HCT116 (cell line): ENCODE measurements around the gene JCAD. TPM values are rescaled to one million over a fixed set of nuclear protein-coding genes. Genes with fewer than 3 reads are reported as not detected.

Experiments
- ATAC-seq: fragments of 200-7000 bp; cut with Tn5 transposase; 2 replicates; pipeline ENCODE4 v1.9.1; 2020; ENCODE audit warnings: mild to moderate bottlenecking, moderate library complexity
- BruUV-seq: library from RNA; stranded (reverse); fragments of 400-500 nt; replicated peaks from 2 replicates; lab custom pipeline; 2021; lab: Mats Ljungman, UMichigan
- CTCF ChIA-PET: fragments of 300-600 bp; sonication (Branson Sonifier 250); formaldehyde crosslinking; loops from one replicate; lab custom pipeline; 2021; ENCODE audit warnings: antibody characterized with exemption; lab: Charles Lee
- POLR2A ChIA-PET: fragments of 300-600, 350-600 bp; sonication (Branson Sonifier 250); formaldehyde crosslinking; loops from one replicate; lab custom pipeline; 2021; ENCODE audit warnings: antibody characterized with exemption; lab: Charles Lee
- RAD21 ChIA-PET, 2 experiments: fragments of 300-600 bp; sonication (Branson Sonifier 250); formaldehyde crosslinking; loops; one replicate each; lab custom pipeline; 2023; ENCODE audit warnings: low total read pairs in 2 of 2; ENCODE audit not compliant: uncharacterized antibody in 2 of 2, unreplicated experiment in 2 of 2, low non-redundant PET in 1 of 2; lab: Charles Lee
- DNase-seq: peaks from one replicate; pipeline ENCODE4 v3.0.0-alpha.2; 2010; ENCODE audit warnings: low read depth, low spot score
- H2AFZ ChIP-seq: fragments of 200-600 bp; shearing (Covaris generic), sonication (generic); 2 replicates; pipeline ENCODE4 v1.6.1; 2017; ENCODE audit warnings: low read depth, mixed run types, mixed read lengths, antibody characterized with exemption, low read length; ENCODE audit not compliant: poor library complexity, severe bottlenecking
- H3K27ac ChIP-seq: 2 replicates; pipeline ENCODE4 v1.5.1; 2012; ENCODE audit warnings: low read depth, low read length
- H3K27me3 ChIP-seq: fragments of 200-600 bp; sonication (generic); 2 replicates; pipeline ENCODE4 v1.6.1; 2016; ENCODE audit warnings: mixed run types, low read length, mixed read lengths; ENCODE audit not compliant: insufficient read depth
- H3K36me3 ChIP-seq, 2 experiments: fragments of 200-500 bp in 1 of 2; fragments of 200-600 bp in 1 of 2; sonication (Bioruptor generic) in 1 of 2; sonication (generic) in 1 of 2; 2 replicates each; pipeline versions ENCODE4 v1.5.1 to v1.6.1; 2014 to 2016; ENCODE audit warnings: low read length in 2 of 2, inconsistent platforms in 1 of 2, mixed read lengths in 1 of 2, mixed run types in 1 of 2; ENCODE audit not compliant: insufficient read depth in 2 of 2, control insufficient read depth in 1 of 2
- H3K4me1 ChIP-seq, 2 experiments: fragments of 200-600 bp in 1 of 2; sonication (generic) in 1 of 2; 2 replicates each; pipeline versions ENCODE4 v1.5.1 to v1.6.1; 2012 to 2017; ENCODE audit warnings: low read length in 2 of 2, inconsistent platforms in 1 of 2, mild to moderate bottlenecking in 1 of 2, mixed read lengths in 1 of 2, mixed run types in 1 of 2, moderate library complexity in 1 of 2; ENCODE audit not compliant: insufficient read depth in 2 of 2, control insufficient read depth in 1 of 2
- H3K4me2 ChIP-seq: fragments of 200-600 bp; sonication (generic); 2 replicates; pipeline ENCODE4 v1.6.1; 2017; ENCODE audit warnings: mixed run types, low read length, mixed read lengths
- H3K4me3 ChIP-seq, 2 experiments: fragments of 200-600 bp in 1 of 2; sonication (generic) in 1 of 2; replicated peaks in 1 of 2; 2 replicates each; pipeline ENCODE4 v1.5.1; 2011 to 2016; ENCODE audit warnings: low read length in 2 of 2, control low read depth in 1 of 2, low read depth in 1 of 2, mild to moderate bottlenecking in 1 of 2, mixed read lengths in 1 of 2, mixed run types in 1 of 2
- H3K79me2 ChIP-seq: fragments of 200-600 bp; sonication (generic); 2 replicates; pipeline ENCODE4 v1.6.1; 2017; ENCODE audit warnings: mild to moderate bottlenecking, mixed run types, low read length, moderate library complexity, mixed read lengths; ENCODE audit not compliant: insufficient read depth
- H3K9ac ChIP-seq: fragments of 200-600 bp; sonication (generic); 2 replicates; pipeline ENCODE4 v1.6.1; 2016; ENCODE audit warnings: low read length, mixed read lengths
- H3K9me2 ChIP-seq: fragments of 200-600 bp; sonication (generic), shearing (Covaris generic); 2 replicates; pipeline ENCODE4 v1.6.1; 2017; ENCODE audit warnings: mixed run types, mild to moderate bottlenecking, moderate library complexity; ENCODE audit not compliant: insufficient read depth
- H3K9me3 ChIP-seq, 2 experiments: fragments of 200-500 bp in 1 of 2; fragments of 200-600 bp in 1 of 2; sonication (Bioruptor generic) in 1 of 2; sonication (generic) in 1 of 2; 2 replicates each; pipeline ENCODE4 v1.6.1; 2014 to 2017; ENCODE audit warnings: low read length in 2 of 2, mixed read lengths in 2 of 2, inconsistent platforms in 1 of 2, low read depth in 1 of 2, mild to moderate bottlenecking in 1 of 2, mixed run types in 1 of 2, moderate library complexity in 1 of 2; ENCODE audit not compliant: control insufficient read depth in 1 of 2, insufficient read depth in 1 of 2
- H4K20me1 ChIP-seq: fragments of 200-600 bp; sonication (generic), shearing (Covaris generic); 2 replicates; pipeline ENCODE4 v1.6.1; 2017; ENCODE audit warnings: mixed run types, mild to moderate bottlenecking, moderate library complexity; ENCODE audit not compliant: insufficient read depth
- ELF1 ChIP-seq: IDR thresholded peaks from 2 replicates; pipeline ENCODE4 v1.6.1; 2012; ENCODE audit warnings: low read depth, borderline replicate concordance
- EZH2phosphoT487 ChIP-seq: fragments of 200-600 bp; IDR thresholded peaks from 2 replicates; pipeline ENCODE4 v1.6.1; 2018; ENCODE audit warnings: antibody characterized with exemption, borderline replicate concordance
- FOSL1 ChIP-seq: IDR thresholded peaks from 2 replicates; pipeline ENCODE4 v1.6.1; 2012; ENCODE audit warnings: low read depth
- SP1 ChIP-seq: IDR thresholded peaks from 2 replicates; pipeline ENCODE4 v1.6.1; 2012; ENCODE audit warnings: low read depth
- SRF ChIP-seq: IDR thresholded peaks from 2 replicates; pipeline ENCODE4 v1.6.1; 2012; ENCODE audit warnings: low read depth
- YY1 ChIP-seq: IDR thresholded peaks from 2 replicates; pipeline ENCODE4 v1.6.1; 2011; ENCODE audit warnings: low read length, low read depth, moderate library complexity, mild to moderate bottlenecking; ENCODE audit not compliant: insufficient replicate concordance; ENCODE audit errors: extremely low read depth
- ZFX ChIP-seq: fragments of 450-650 bp; IDR thresholded peaks from 2 replicates; pipeline ENCODE4 v1.6.1; 2017
- ZNF274 ChIP-seq: fragments of 200-500 bp; sonication (Bioruptor generic); IDR thresholded peaks from 2 replicates; pipeline ENCODE4 v1.6.1; 2014; ENCODE audit warnings: mild to moderate bottlenecking, low read depth, low read length, inconsistent platforms
- intact Hi-C: fragments of 100-400 bp; cut with micrococcal nuclease; formaldehyde crosslinking; loops from 2 replicates; pipeline ENCODE4 v1.10.0; 2022
- total RNA-seq: library from RNA; stranded (reverse); gene quantifications from one replicate; pipeline ENCODE4 v1.2.1, GENCODE V29; 2021; ENCODE audit not compliant: unreplicated experiment
- TF ChIP-seq, protein P1 (sequence below): IDR thresholded peaks from 2 replicates; pipeline ENCODE4 v1.6.1; 2011; ENCODE audit warnings: mild to moderate bottlenecking, low read length, moderate library complexity; ENCODE audit not compliant: insufficient replicate concordance; ENCODE audit errors: extremely low read depth

Gene JCAD
- total RNA-seq, 1 experiment from 2014 or later, result 17.5 TPM

DNA sequence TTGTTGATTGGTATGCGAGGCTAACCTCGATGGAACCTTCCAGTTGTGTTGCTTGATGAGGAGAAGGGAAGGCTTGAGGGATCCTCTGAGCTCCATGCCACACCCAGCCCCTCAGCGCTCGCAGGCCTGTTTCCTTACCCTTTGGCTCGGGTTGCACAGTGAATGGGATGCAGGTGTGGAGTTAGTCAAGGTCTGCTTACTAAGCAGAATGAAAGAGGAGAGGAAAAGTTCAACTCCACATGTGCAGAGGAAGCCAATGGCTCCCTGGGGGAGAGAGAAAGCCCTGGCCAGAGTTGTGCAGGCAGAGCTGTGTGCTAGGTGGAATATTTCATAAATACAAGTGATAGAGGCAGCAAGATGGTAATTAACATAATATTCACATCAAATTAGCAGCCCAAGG, 85.5 kb downstream of the JCAD start:
- Histone ChIP-seq H3K27ac (no peak overlapping the region), H3K9me2 (no peaks in the 10 kb centered on the region), H3K4me3 (no peak overlapping the region), H4K20me1 (no peaks in the 10 kb centered on the region), H3K79me2 (no peaks in the 10 kb centered on the region), H3K9me3 (no peaks in the 10 kb centered on the region), H3K27me3 (no peaks in the 10 kb centered on the region), H2AFZ (no peak overlapping the region), H3K36me3 (no peaks in the 10 kb centered on the region), H3K9ac (no peak overlapping the region), H3K4me1 (no peaks in the 10 kb centered on the region), H3K4me2 (no peak overlapping the region)
- ChIA-PET CTCF (no interaction called here), RAD21 (no interaction called here), POLR2A (no interaction called here)
- TF ChIP-seq SRF (no peak), ZNF274 (no peak), YY1 (no peak), FOSL1 (no peak)
- no TSS peak for BruUV-seq
- no peak for ATAC-seq
- DNase-seq, result no peak
- intact Hi-C loops, result no loop called here

DNA sequence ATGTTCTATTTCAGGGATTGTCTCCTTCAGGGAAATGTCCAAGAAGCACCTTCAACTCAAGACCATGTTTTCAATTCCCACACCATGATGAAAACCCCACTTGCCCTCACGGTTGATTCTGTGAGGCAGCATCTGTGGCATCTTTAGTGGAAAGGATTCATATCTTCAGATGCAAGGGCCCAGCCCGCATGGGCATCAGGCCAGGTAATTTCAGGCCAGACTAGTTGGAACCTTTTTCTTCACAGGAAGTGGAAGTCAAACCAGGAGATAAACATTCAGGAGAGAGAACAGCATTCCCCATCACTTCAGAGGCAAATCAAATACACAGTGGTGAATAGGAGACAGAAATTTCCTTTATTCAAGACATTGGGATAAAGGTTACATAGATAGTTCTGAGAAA, 88.8 kb downstream of the JCAD start:
- Histone ChIP-seq H3K27me3 (no peaks in the 10 kb centered on the region), H3K9me2 (no peaks in the 10 kb centered on the region), H3K27ac (no peak overlapping the region), H3K4me1 (no peaks in the 10 kb centered on the region), H3K4me3 (no peak overlapping the region), H3K79me2 (no peaks in the 10 kb centered on the region), H3K9ac (no peak overlapping the region), H4K20me1 (no peaks in the 10 kb centered on the region), H3K9me3 (no peaks in the 10 kb centered on the region), H3K4me2 (no peak overlapping the region), H3K36me3 (no peaks in the 10 kb centered on the region), H2AFZ (no peak overlapping the region)
- ChIA-PET POLR2A (no interaction called here), CTCF (no interaction called here), RAD21 (no interaction called here)
- no peak for DNase-seq
- intact Hi-C loops, result no loop called here
- TF ChIP-seq, protein P1, sequence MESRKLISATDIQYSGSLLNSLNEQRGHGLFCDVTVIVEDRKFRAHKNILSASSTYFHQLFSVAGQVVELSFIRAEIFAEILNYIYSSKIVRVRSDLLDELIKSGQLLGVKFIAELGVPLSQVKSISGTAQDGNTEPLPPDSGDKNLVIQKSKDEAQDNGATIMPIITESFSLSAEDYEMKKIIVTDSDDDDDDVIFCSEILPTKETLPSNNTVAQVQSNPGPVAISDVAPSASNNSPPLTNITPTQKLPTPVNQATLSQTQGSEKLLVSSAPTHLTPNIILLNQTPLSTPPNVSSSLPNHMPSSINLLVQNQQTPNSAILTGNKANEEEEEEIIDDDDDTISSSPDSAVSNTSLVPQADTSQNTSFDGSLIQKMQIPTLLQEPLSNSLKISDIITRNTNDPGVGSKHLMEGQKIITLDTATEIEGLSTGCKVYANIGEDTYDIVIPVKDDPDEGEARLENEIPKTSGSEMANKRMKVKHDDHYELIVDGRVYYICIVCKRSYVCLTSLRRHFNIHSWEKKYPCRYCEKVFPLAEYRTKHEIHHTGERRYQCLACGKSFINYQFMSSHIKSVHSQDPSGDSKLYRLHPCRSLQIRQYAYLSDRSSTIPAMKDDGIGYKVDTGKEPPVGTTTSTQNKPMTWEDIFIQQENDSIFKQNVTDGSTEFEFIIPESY, result no peak
- no peak for TF ChIP-seq ZFX
- no peak for TF ChIP-seq ELF1
- no peak for TF ChIP-seq EZH2phosphoT487
- TF ChIP-seq SP1, result no peak
- ATAC-seq, result no peak
- no TSS peak for BruUV-seq
